ENCODE data around the gene PNMA8B.
"Not testable (repeated sequence)": the region's sequence is repeated elsewhere in the genome, so short reads cannot be mapped to it uniquely, and the experiment has no call there.

The PNMA8B gene

GRCh38 chr19:46495786-46496099, at the start of gene PNMA8B:
Gene PNMA8B, minus strand, starts transcription at chr19:46495867. Its CDS starts 402 bp downstream, at chr19:46495465.
- in situ Hi-C loops (cut with HindIII; ENCODE audit: low pct_unique_long_range_greater_than_20kb, low sequenced_read_pairs): no loop called here
- TF ChIP-seq JUND (IDR thresholded peaks at IDR 0.05; ENCODE audit: low read depth): no peak
- DNase-seq (ENCODE audit: low read depth in 1 of 2, low spot score in 1 of 2): no peak

GRCh38 chr19:46544651-46545050, 49.0 kb upstream of the PNMA8B start:
- in situ Hi-C loops (cut with HindIII; ENCODE audit: low pct_unique_long_range_greater_than_20kb, low sequenced_read_pairs): no loop called here

GRCh38 chr19:46542428-46543230, 47.0 kb upstream of the PNMA8B start:
- DNase-seq (ENCODE audit: low read depth in 1 of 2, low spot score in 1 of 2): peak in 1 of 2 experiments; percentile 86
- TF ChIP-seq JUND (IDR thresholded peaks at IDR 0.05; ENCODE audit: low read depth): no peak
- in situ Hi-C loops (cut with HindIII; ENCODE audit: low pct_unique_long_range_greater_than_20kb, low sequenced_read_pairs): no loop called here

More at GRCh38 chr19:46544651-46545050, 49.0 kb upstream of the PNMA8B start:
- no peak for TF ChIP-seq JUND (IDR thresholded peaks at IDR 0.05; ENCODE audit: low read depth)
- DNase-seq (ENCODE audit: low read depth in 1 of 2, low spot score in 1 of 2): no peak

GRCh38 chr19:46537136-46538097, 41.8 kb upstream of the PNMA8B start:
- TF ChIP-seq JUND (IDR thresholded peaks at IDR 0.05; ENCODE audit: low read depth): no peak
- peak in 1 of 2 experiments; percentile 49 for DNase-seq (ENCODE audit: low read depth in 1 of 2, low spot score in 1 of 2)
- in situ Hi-C loops (cut with HindIII; ENCODE audit: low pct_unique_long_range_greater_than_20kb, low sequenced_read_pairs): no loop called here

- in situ Hi-C loops (cut with HindIII; ENCODE audit: low pct_unique_long_range_greater_than_20kb, low sequenced_read_pairs): no loop called here
- TF ChIP-seq JUND (IDR thresholded peaks at IDR 0.05; ENCODE audit: low read depth): no peak
- no peak for DNase-seq (ENCODE audit: low read depth in 1 of 2, low spot score in 1 of 2)
Observed at GRCh38 chr19:46536391-46536790, 40.7 kb upstream of the PNMA8B start.

GRCh38 chr19:46533621-46534081, 38.0 kb upstream of the PNMA8B start:
- DNase-seq (ENCODE audit: low read depth in 1 of 2, low spot score in 1 of 2): no peak
- TF ChIP-seq JUND (IDR thresholded peaks at IDR 0.05; ENCODE audit: low read depth): no peak
- in situ Hi-C loops (cut with HindIII; ENCODE audit: low pct_unique_long_range_greater_than_20kb, low sequenced_read_pairs): no loop called here

- in situ Hi-C loops (cut with HindIII; ENCODE audit: low pct_unique_long_range_greater_than_20kb, low sequenced_read_pairs): no loop called here
- DNase-seq (ENCODE audit: low read depth in 1 of 2, low spot score in 1 of 2): no peak
- no peak for TF ChIP-seq JUND (IDR thresholded peaks at IDR 0.05; ENCODE audit: low read depth)
Observed at GRCh38 chr19:46533078-46533620, 37.5 kb upstream of the PNMA8B start.

GRCh38 chr19:46530636-46531035, 35.0 kb upstream of the PNMA8B start:
- no peak for TF ChIP-seq JUND (IDR thresholded peaks at IDR 0.05; ENCODE audit: low read depth)
- DNase-seq (ENCODE audit: low read depth in 1 of 2, low spot score in 1 of 2): peak in 1 of 2 experiments; percentile 24
- in situ Hi-C loops (cut with HindIII; ENCODE audit: low pct_unique_long_range_greater_than_20kb, low sequenced_read_pairs): no loop called here

GRCh38 chr19:46529622-46530451, 34.2 kb upstream of the PNMA8B start:
- DNase-seq (ENCODE audit: low read depth in 1 of 2, low spot score in 1 of 2): peak; percentile 47 to 71
- in situ Hi-C loops (cut with HindIII; ENCODE audit: low pct_unique_long_range_greater_than_20kb, low sequenced_read_pairs): no loop called here

GRCh38 chr19:46528601-46529590, 33.2 kb upstream of the PNMA8B start:
- TF ChIP-seq JUND (IDR thresholded peaks at IDR 0.05; ENCODE audit: low read depth): no peak
- in situ Hi-C loops (cut with HindIII; ENCODE audit: low pct_unique_long_range_greater_than_20kb, low sequenced_read_pairs): no loop called here
- DNase-seq (ENCODE audit: low read depth in 1 of 2, low spot score in 1 of 2): no peak

More at GRCh38 chr19:46529622-46530451, 34.2 kb upstream of the PNMA8B start:
- TF ChIP-seq JUND (IDR thresholded peaks at IDR 0.05; ENCODE audit: low read depth): no peak

GRCh38 chr19:46526801-46527200, 31.1 kb upstream of the PNMA8B start:
- in situ Hi-C loops (cut with HindIII; ENCODE audit: low pct_unique_long_range_greater_than_20kb, low sequenced_read_pairs); DNase-seq (ENCODE audit: low read depth in 1 of 2, low spot score in 1 of 2): not testable (repeated sequence)

Data from T47D (cell line).